NCI-H1694 treated with DMSO at 0.1 percent for 48 hours (cell line): ENCODE results near the gene XIRP2.
"Not testable (repeated sequence)": the region's sequence is repeated elsewhere in the genome, so short reads cannot be mapped to it uniquely, and the experiment has no call there.

Experiments used
- DNase-seq: peaks from one replicate; lab custom pipeline; 2025; lab: John Stamatoyannopoulos, UW

The XIRP2 gene

GRCh38 chr2:166944909-166945308 is 56.6 kb downstream of the XIRP2 start:
- DNase-seq = no peak

GRCh38 chr2:166957686-166958085 is 69.4 kb downstream of the XIRP2 start:
- no peak for DNase-seq

GRCh38 chr2:166958986-166959481 is 70.8 kb downstream of the XIRP2 start:
- DNase-seq = no peak

GRCh38 chr2:166959556-166959955 is 71.3 kb downstream of the XIRP2 start:
- DNase-seq = no peak

GRCh38 chr2:166960702-166961270 is 72.5 kb downstream of the XIRP2 start:
- no peak for DNase-seq

- DNase-seq = no peak
Measured at GRCh38 chr2:166961933-166962332, 73.7 kb downstream of the XIRP2 start.

GRCh38 chr2:166969486-166969885 is 81.2 kb downstream of the XIRP2 start:
- no peak for DNase-seq

GRCh38 chr2:166972002-166972401 is 83.7 kb downstream of the XIRP2 start:
- no peak for DNase-seq

GRCh38 chr2:166972418-166972817 is 84.1 kb downstream of the XIRP2 start:
- no peak for DNase-seq

- no peak for DNase-seq
Measured at GRCh38 chr2:166984188-166984587, 95.9 kb downstream of the XIRP2 start.

- no peak for DNase-seq
Measured at GRCh38 chr2:166984797-166985196, 96.5 kb downstream of the XIRP2 start.

GRCh38 chr2:166994588-166995336 is 106.5 kb downstream of the XIRP2 start:
- no peak for DNase-seq

GRCh38 chr2:166996465-166996864 is 108.2 kb downstream of the XIRP2 start:
- DNase-seq = no peak

- no peak for DNase-seq
Measured at GRCh38 chr2:167001165-167001564, 112.9 kb downstream of the XIRP2 start.

- no peak for DNase-seq
Measured at GRCh38 chr2:167005096-167005495, 116.8 kb downstream of the XIRP2 start.

- DNase-seq = no peak
Measured at GRCh38 chr2:167013227-167013626, 124.9 kb downstream of the XIRP2 start.

- no peak for DNase-seq
Measured at GRCh38 chr2:167015806-167016205, 127.5 kb downstream of the XIRP2 start.

GRCh38 chr2:167017021-167017420 is 128.7 kb downstream of the XIRP2 start:
- DNase-seq = no peak

GRCh38 chr2:167018590-167018989 is 130.3 kb downstream of the XIRP2 start:
- no peak for DNase-seq

- DNase-seq = no peak
Measured at GRCh38 chr2:167028503-167028902, 140.2 kb downstream of the XIRP2 start.

GRCh38 chr2:167034976-167035375 is 146.7 kb downstream of the XIRP2 start:
- DNase-seq = not testable (repeated sequence)

- no peak for DNase-seq
Measured at GRCh38 chr2:167048829-167049228, 160.5 kb downstream of the XIRP2 start.

- no peak for DNase-seq
Measured at GRCh38 chr2:167049659-167050058, 161.4 kb downstream of the XIRP2 start.

GRCh38 chr2:167052825-167053224 is 164.5 kb downstream of the XIRP2 start:
- no peak for DNase-seq
